DMS114 treated with DMSO at 0.1 percent for 48 hours (cell line): Measurements from ENCODE around the gene ANKRD27.
"Not testable (repeated sequence)": the region's sequence is repeated elsewhere in the genome, so short reads cannot be mapped to it uniquely, and the experiment has no call there.

Source experiments
- DNase-seq: peaks from one replicate; lab custom pipeline; 2025; ENCODE audit not compliant: unreplicated experiment; lab: John Stamatoyannopoulos, UW

Gene ANKRD27

GRCh38 chr19:32607479-32607878 lies 67.5 kb downstream of the ANKRD27 start:
- no peak for DNase-seq

DNA sequence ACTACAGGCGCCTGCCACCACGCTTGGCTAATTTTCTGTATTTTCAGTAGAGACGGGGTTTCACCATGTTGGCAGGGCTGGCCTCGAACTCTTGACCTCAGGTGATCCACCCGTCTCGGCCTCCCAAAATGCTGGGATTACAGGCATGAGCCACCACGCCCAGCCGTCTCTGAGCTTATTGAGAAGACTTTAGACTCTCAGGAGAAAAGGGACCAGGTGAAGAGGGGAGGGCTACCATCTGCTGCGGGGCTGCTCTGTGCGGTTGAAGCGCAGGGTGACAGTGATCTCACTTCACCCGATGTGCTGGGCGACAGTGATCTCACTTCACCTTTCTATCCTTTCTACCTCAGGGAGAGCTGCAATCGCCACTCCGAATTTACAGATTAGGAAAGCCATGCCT lies 68.7 kb downstream of the ANKRD27 start:
- no peak for DNase-seq

DNA sequence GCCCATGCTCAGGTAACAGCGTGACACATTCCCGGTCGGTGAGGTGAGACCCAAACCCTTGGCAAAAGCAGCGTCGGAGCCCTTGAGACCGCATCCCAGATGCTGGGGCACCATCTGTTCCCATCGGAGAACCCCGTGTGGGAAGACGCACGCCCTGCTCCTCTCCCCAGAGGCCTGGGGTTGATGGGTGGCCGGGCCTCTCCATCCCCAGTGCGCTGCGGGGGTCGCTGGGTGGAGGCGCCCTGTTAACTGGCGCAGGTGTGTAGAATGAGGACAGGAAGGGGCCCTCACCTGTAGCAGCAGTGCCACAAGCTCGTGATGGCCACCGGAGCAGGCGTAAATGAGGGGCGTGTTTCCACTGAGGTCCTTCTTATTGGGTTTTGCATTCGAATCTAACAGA lies 69.4 kb downstream of the ANKRD27 start:
- no peak for DNase-seq

DNA sequence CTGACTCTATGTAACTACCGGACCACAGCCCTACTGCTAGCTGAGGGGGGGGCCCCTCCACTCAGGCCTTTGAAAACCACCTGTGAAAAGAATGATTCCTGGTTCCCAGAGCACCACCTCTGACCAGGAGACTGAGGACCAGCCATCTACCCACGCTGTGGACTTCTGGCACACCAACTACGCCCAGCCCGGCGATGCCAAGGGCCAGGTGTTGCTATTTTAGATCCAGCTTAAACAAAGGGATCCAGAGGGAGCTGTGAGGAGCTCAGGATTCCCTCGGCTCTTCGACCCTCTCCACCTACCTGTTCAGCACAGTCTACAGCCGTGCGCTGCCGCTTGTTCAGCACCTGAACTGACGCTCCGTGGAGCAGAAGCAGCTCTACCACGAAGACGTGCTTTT lies 71.0 kb downstream of the ANKRD27 start:
- no peak for DNase-seq

DNA sequence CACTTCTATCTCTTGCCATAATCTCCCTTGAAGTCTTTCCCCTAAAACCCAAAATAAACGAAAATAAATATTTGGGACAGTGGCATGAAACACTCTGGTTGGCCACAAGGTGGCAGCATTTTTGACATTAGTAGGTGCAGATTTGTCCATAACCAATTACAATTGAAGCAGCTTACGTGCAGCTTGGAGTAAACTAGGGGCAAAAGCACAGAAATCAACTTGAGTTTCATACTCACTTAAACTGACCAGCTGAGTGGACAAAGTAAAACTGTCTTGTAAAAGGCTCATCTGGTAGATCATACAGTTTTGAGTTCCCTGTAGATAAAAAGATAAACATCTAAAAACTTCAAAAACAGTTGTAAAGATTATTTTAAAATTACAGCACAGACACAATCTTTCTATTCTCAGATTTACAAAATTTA lies 75.2 kb downstream of the ANKRD27 start:
- DNase-seq, result peak; percentile 56

- DNase-seq, result no peak
Measured at GRCh38 chr19:32599258-32599657, 75.7 kb downstream of the ANKRD27 start.

GRCh38 chr19:32598022-32598421 lies 77.0 kb downstream of the ANKRD27 start:
- no peak for DNase-seq

DNA sequence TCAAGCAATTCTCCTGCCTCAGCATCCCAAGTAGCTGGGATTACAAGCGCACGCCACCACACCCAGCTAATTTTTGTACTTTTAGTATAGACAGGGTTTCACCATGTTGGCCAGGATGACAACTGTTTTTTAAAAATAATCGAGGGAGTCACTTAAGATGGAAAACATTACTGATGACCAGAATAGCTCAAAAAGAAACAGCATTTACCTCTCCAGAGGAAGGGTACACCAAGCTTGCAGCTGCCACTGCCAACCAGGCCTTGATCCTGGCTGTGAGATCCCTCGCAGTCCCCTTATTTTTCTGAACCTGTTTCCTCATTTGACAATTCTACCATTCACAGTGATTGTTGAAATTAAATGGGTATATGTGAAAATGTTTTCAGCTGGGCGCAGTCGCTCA lies 79.5 kb downstream of the ANKRD27 start:
- DNase-seq, result no peak

DNA sequence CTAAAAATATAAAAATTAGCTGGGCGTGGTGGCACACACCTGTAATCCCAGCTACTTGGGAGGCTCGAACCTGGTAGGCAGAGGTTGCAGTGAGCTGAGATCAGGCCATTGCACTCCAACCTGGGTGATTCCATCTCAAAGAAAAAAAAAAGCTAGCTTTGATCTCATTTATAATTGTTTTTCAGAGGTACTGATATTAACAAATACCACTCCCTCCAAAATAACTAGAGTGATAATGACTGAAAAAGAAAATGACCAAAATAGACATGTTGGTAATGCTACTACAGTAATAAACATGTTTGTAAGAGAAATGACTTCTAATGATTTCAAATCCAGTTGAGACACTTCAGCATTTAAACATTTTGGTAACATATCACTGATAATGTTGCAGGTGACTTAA lies 81.0 kb downstream of the ANKRD27 start:
- no peak for DNase-seq

DNA sequence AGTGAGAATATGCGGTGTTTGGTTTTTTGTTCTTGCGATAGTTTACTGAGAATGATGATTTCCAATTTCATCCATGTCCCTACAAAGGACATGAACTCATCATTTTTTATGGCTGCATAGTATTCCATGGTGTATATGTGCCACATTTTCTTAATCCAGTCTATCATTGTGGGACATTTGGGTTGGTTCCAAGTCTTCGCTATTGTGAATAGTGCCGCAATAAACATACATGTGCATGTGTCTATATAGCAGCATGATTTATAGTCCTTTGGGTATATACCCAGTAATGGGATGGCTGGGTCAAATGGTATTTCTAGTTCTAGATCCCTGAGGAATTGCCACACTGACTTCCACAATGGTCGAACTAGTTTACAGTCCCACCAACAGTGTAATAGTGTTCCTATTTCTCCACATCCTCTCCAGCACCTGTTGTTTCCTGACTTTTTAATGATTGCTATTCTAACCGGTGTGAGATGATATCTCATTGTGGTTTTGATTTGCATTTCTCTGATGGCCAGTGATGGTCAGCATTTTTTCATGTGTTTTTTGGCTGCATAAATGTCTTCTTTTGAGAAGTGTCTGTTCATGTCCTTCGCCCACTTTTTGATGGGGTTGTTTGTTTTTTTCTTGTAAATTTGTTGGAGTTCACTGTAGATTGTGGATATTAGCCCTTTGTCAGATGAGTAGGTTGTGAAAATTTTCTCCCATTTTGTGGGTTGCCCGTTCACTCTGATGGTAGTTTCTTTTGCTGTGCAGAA lies 87.1 kb downstream of the ANKRD27 start:
- DNase-seq, result not testable (repeated sequence)

DNA sequence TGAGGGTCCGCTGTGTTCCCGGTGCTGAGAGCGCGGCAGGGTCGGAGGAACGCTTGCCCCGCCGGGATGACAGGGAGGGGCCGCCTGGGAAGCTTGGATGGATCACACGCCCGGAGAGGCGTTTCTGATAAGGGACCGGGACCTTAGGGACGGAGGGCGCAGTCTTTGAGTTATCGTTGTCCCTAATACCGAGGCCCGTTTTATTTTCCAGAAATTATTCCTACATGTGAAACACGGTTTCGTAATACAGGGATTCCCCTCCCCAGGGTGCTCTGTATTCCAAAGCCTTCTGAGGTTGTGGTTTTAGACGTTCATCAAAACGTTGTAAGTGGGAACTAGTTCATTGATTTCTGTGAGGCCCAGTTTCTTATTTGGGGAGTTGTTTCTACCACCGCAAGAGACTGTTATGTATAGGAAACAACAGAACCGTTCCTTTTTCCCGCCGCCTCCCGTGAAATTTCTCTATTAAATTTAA lies 93.2 kb downstream of the ANKRD27 start:
- DNase-seq, result no peak

- peak; percentile 93 for DNase-seq
Measured at GRCh38 chr19:32580901-32581704, 93.9 kb downstream of the ANKRD27 start, which contains the start of gene PDCD5. Gene PDCD5, plus strand, starts transcription at chr19:32581190. Its CDS starts 72 bp downstream, at chr19:32581262.

- DNase-seq, result no peak
Measured at GRCh38 chr19:32580353-32580900, 94.6 kb downstream of the ANKRD27 start.

DNA sequence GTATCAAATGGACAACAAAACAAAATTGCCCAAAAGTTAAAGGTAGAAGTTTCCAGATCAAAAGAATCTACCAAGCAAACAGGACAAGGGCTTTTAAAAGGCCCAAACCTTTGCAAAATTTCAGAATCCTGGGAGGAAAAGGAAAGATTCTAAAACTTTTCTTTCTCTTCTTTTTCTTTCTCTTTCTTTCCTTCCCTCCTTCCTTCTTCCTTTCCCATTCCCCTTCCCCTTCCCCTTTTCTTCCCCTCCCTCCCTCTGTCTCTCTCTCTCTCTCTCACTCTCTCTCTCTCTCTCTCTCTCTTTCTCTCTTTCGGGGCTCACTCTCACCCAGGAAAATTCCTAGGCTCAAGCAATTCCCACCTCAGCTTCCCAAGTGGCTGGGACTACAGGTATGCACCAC lies 98.2 kb downstream of the ANKRD27 start:
- DNase-seq, result no peak

- DNase-seq, result no peak
Measured at GRCh38 chr19:32573492-32573794, 101.5 kb downstream of the ANKRD27 start.

GRCh38 chr19:32572700-32573491 lies 102.1 kb downstream of the ANKRD27 start:
- DNase-seq, result not testable (repeated sequence)

DNA sequence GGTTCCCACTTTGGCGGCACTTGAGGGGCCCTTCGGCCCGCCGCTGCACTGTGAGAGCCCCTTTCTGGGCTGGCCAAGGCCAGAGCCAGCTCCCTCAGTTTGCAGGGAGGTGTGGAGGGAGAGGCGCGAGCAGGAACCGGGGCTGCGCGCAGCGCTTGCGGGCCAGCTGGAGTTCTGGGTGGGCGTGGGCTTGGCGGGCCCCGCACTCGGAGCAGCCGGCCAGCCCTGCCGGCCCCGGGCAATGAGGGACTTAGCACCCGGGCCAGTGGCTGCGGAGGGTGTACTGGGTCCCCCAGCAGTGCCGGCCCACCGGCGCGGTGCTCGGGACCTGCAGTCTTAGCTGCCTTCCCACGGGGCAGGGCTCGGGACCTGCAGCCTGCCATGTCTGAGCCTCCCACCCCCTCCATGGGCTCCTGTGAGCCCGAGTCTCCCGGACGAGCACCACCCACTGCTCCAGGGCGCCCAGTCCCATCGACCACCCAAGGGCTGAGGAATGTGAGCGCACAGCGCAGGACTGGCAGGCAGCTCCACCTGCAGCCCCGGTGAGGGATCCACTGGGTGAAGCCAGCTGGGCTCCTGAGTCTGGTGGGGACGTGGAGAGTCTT lies 103.4 kb downstream of the ANKRD27 start:
- not testable (repeated sequence) for DNase-seq

DNA sequence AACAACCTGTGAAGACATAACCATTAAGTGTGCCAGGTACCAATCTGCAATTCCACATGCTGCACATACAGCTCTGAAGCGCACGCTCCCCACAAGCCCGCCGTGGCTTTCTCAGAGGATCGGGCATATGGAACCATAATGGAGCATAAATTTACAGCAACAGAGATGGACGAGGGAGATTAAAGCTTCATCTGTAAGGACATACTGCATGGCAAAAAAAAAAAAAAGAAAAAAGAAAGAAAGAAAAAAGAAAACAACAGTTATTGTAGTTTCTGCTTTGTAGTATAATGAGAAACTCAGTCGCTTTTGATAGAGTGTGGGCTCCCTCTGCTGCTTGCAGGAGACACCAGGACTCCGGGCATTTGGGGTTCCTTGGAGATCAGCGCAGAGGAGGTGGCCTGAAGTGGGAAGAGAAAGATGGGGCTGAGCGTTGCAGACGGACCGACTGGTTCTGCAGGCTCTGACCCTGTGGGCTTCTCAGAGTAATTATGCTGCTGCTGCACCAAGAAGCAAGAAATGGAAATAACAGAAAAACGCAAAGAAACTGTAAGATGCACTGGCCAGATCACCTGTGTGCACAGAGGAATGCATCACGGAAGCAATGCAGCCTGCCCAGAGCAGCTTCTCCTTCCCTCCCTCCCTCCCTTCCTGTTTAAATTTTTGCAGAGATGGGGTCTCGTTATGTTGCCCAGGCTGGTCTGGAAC lies 104.7 kb downstream of the ANKRD27 start:
- peak; percentile 88 for DNase-seq

DNA sequence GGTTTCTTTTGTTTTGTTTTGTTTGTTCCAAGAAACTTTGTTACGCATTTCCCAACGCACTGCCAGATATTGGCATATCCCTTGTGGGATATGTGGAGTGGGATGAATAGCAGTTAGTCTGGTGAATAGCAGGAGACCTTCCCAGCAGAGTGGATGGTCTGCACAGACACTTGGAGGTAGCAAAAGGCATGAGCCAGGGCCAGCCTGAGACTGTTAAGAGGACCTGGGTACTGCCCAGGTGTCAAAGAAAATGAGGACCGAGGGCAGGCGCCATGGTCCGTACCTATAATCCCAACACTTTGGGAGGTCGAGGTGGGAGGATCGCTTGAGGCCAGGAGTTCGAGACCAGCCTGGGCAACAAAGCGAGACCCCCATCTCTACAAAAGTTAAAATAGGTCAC lies 107.5 kb downstream of the ANKRD27 start:
- no peak for DNase-seq

DNA sequence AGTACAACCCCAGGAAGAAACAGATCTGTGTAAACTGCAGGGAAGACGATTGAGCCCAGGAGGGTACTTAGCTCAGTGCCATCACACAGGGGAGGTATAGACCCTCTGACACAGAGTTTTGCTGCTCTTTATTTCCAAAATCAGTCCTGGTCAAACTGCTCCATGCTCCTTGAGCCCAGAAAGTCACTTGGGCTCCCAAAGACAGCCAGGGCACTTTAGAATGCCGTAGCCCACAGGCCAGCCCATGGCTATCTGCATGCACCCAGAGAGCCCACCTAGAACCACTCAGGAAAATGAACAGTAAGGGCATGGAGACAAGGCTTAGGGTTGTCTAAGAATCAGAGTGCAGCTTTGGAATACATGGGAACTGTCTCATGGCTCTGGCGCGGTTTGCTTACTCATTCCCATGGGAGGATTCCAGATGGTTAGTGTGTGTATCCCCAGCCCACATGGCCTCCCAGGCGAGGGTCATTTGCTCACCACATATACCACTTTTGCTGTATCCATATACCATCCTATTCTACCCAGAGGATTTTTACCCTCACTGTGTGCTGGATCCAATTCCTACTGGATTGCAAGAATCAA lies 108.6 kb downstream of the ANKRD27 start:
- DNase-seq, result no peak
